GM12872 (cell line): Measurements from ENCODE around the gene GCN1.

Experiments
- CTCF ChIP-seq: IDR thresholded peaks from 3 replicates; pipeline ENCODE4 v1.5.1; 2011; ENCODE audit warnings: low read depth, mild to moderate bottlenecking, low read length, moderate library complexity; ENCODE audit not compliant: insufficient read depth

Gene GCN1

GRCh38 chr12:120130011-120130410 is 64.5 kb downstream of the GCN1 start:
- TF ChIP-seq CTCF = no peak

- no peak for TF ChIP-seq CTCF
These were observed 67.9 kb downstream of the GCN1 start for GRCh38 chr12:120126635-120127005.

- TF ChIP-seq CTCF = no peak
These were observed 68.5 kb downstream of the GCN1 start for GRCh38 chr12:120125792-120126634.

GRCh38 chr12:120125029-120125428 is 69.5 kb downstream of the GCN1 start:
- no peak for TF ChIP-seq CTCF

GRCh38 chr12:120121766-120122293 is 72.7 kb downstream of the GCN1 start:
- no peak for TF ChIP-seq CTCF

- TF ChIP-seq CTCF = no peak
These were observed 73.2 kb downstream of the GCN1 start for GRCh38 chr12:120121343-120121742.

GRCh38 chr12:120119271-120119973 is 75.1 kb downstream of the GCN1 start:
- no peak for TF ChIP-seq CTCF
